Erythroblast (primary cell): ENCODE data around the gene RCAN3.

Source experiments
- GATA1 ChIP-seq: IDR thresholded peaks from 2 replicates; pipeline ENCODE4 v1.6.1; 2011; ENCODE audit warnings: low read depth, mild to moderate bottlenecking, control low read depth, low read length, moderate library complexity
- POLR2A ChIP-seq: IDR thresholded peaks from 2 replicates; pipeline ENCODE4 v1.6.1; 2011; ENCODE audit warnings: mild to moderate bottlenecking, low read length

- TF ChIP-seq POLR2A (no peak), GATA1 (no peak)
These were observed 15.3 kb downstream of the RCAN3 start for GRCh38 chr1:24517898-24518297.
